ENCODE measurements around the gene MAPKAP1.

Gene MAPKAP1

DNA sequence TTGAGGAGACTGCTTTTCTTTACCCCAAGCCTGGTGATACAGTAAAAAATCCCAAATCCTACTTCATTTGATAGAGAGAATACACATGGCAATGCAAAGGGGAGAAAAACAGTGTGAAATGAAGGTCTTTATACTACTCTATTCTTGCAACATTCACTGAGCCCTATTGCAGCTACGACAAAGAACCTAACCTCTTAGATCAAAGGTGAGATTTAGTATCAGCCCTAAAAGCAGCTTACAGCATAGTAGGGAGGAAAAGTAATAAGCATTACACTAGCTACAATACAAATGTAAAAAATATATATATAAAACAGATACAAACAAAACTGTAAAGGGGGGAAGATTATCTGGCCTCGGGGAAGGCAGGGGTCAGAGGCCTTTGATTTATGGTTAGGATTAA, 147.1 kb downstream of the MAPKAP1 start:
- Histone ChIP-seq H3K9me3 (ENCODE audit: control insufficient read depth, low read length) (no peaks in the 10 kb centered on the region), H3K4me2 (ENCODE audit: low read length) (no peak overlapping the region), H3K27me3 (ENCODE audit: control insufficient read depth, insufficient read depth, low read length) (no peaks in the 10 kb centered on the region), H3K36me3 (ENCODE audit: control insufficient read depth, insufficient read depth, low read length) (no peaks in the 10 kb centered on the region), H3K9ac (no peak overlapping the region), H3K27ac (no peak overlapping the region), H2AFZ (no peak overlapping the region), H3K4me3 (ENCODE audit: low read depth, low read length) (no peak overlapping the region), H3K4me1 (no peaks in the 10 kb centered on the region), H3K79me2 (peaks cover 4% of the 10 kb centered on the region)
- TF ChIP-seq, protein P1, sequence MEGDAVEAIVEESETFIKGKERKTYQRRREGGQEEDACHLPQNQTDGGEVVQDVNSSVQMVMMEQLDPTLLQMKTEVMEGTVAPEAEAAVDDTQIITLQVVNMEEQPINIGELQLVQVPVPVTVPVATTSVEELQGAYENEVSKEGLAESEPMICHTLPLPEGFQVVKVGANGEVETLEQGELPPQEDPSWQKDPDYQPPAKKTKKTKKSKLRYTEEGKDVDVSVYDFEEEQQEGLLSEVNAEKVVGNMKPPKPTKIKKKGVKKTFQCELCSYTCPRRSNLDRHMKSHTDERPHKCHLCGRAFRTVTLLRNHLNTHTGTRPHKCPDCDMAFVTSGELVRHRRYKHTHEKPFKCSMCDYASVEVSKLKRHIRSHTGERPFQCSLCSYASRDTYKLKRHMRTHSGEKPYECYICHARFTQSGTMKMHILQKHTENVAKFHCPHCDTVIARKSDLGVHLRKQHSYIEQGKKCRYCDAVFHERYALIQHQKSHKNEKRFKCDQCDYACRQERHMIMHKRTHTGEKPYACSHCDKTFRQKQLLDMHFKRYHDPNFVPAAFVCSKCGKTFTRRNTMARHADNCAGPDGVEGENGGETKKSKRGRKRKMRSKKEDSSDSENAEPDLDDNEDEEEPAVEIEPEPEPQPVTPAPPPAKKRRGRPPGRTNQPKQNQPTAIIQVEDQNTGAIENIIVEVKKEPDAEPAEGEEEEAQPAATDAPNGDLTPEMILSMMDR (IDR thresholded peaks at IDR 0.05) = no peak

DNA sequence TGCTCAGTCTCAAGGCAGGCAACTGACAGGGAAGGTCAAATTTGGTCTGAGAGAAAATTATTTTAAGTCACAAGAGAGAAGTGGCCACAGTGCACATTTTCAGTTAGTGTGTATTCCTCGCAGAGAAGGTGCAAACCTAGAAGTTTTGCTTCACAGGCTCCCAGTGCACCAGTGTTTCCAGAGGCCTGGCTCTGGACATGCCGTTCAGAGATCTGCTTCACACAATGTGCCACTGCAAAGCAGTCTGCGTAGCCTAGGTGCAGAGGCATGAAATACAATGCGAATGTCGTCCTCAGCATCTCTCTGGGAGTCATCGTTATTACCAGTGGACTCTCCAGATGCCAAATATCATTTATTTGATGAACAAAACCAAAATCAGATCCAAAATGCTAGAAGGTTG, 147.8 kb downstream of the MAPKAP1 start:
- H3K4me2 ChIP-seq (ENCODE audit: low read length) = no peak overlapping the region
- H3K4me3 ChIP-seq (ENCODE audit: low read depth, low read length) = no peak overlapping the region
- H2AFZ ChIP-seq = no peak overlapping the region
- no peaks in the 10 kb centered on the region for H3K9me3 ChIP-seq (ENCODE audit: control insufficient read depth, low read length)
- H3K36me3 ChIP-seq (ENCODE audit: control insufficient read depth, insufficient read depth, low read length) = no peaks in the 10 kb centered on the region
- no peaks in the 10 kb centered on the region for H3K27me3 ChIP-seq (ENCODE audit: control insufficient read depth, insufficient read depth, low read length)
- H3K27ac ChIP-seq = no peak overlapping the region
- H3K79me2 ChIP-seq = peaks cover 4% of the 10 kb centered on the region
- H3K9ac ChIP-seq = no peak overlapping the region
- H3K4me1 ChIP-seq = no peaks in the 10 kb centered on the region
- TF ChIP-seq, protein P1 (IDR thresholded peaks at IDR 0.05) = no peak

DNA sequence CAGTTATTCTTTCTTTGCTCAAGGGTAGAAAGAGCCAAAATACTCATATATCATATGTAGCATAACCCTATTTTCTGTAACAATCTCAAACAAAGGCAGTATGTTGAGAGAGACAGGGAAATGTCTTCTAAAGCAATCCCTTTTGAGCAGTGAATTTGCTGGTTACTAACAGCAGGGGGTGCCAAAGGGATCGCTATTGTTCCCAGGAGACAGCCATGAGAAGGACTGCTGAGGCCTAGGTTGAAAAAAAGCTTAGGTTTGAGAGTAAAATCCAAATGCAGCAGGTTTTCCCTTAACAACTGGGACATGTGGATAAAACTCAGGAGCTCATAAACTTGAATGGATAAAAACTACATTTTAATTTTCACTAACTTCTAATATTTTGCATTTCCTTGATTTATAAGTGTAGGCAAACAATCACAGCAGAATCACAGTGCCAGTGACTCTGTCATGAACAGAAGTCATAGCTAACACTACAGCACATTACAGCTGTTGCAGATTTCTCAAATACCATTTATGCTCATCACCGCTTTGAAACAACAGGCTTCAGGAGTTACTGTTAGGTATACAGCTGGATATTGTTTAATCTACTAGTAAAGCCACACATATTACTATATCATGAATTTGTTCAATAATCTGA, 148.4 kb downstream of the MAPKAP1 start:
- Histone ChIP-seq H3K9me3 (ENCODE audit: control insufficient read depth, low read length) (no peaks in the 10 kb centered on the region), H3K36me3 (ENCODE audit: control insufficient read depth, insufficient read depth, low read length) (no peaks in the 10 kb centered on the region), H3K27ac (no peak overlapping the region), H2AFZ (no peak overlapping the region), H3K79me2 (peaks cover 4% of the 10 kb centered on the region), H3K27me3 (ENCODE audit: control insufficient read depth, insufficient read depth, low read length) (no peaks in the 10 kb centered on the region), H3K4me2 (ENCODE audit: low read length) (no peak overlapping the region), H3K4me1 (no peaks in the 10 kb centered on the region), H3K4me3 (ENCODE audit: low read depth, low read length) (no peak overlapping the region), H3K9ac (no peak overlapping the region)
- TF ChIP-seq, protein P1 (IDR thresholded peaks at IDR 0.05) = peak; percentile 60

DNA sequence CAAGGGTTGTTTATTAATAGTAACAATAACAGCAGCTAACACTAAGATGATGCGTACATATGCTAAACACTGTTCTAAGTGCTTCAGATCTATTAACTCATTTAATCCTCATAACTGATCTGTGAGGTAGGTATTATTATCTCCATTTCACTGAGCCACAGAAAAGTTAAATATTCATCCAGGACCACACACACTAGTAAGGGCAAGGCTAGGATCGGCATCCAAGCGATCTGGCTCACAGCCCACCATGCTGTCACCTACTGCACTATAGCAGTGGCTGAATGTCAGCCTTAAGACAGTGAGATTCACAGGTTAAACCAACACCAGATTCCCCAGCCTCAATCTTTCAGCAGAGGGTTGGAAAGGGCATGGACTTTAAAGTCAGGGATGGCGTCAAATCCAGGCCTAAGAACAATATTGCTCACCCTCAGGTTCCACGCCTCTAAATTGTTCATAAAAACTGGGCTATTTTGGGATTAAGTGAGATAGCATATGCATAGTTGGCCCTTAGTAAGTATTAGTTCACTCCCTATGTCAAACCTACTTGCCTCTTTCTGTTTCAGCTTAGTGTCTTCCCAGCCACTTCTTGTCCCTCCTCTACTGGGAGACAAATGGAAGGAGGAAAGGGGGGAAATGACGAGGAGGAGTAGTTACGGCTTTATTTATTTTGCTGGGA, 150.8 kb downstream of the MAPKAP1 start:
- Histone ChIP-seq H3K9me3 (ENCODE audit: control insufficient read depth, low read length) (no peaks in the 10 kb centered on the region), H3K27me3 (ENCODE audit: control insufficient read depth, insufficient read depth, low read length) (no peaks in the 10 kb centered on the region), H3K36me3 (ENCODE audit: control insufficient read depth, insufficient read depth, low read length) (no peaks in the 10 kb centered on the region), H2AFZ (no peak overlapping the region), H3K4me3 (ENCODE audit: low read depth, low read length) (no peak overlapping the region), H3K27ac (no peak overlapping the region), H3K4me1 (no peaks in the 10 kb centered on the region), H3K4me2 (ENCODE audit: low read length) (no peak overlapping the region), H3K9ac (no peak overlapping the region), H3K79me2 (peaks cover 4% of the 10 kb centered on the region)
- TF ChIP-seq, protein P1 (IDR thresholded peaks at IDR 0.05) = no peak

DNA sequence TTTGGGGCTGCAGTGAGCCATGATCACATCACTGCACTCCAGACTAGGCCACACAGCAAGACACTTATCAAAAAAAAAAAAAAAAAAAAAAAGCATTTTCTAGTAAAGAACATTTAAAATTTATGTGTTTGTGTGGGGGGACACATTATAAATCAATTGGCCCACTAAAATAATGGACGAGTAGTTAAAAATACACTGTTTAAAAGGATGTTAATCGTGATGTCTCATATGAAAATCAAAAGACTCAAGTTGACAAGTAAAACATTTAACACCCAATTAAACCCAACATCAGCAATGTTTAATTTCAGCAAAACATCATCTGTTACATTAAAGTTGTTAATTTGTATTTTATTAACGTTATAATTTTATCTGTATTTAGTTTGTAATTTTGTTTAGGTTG, 152.3 kb downstream of the MAPKAP1 start:
- peaks cover 4% of the 10 kb centered on the region for H3K79me2 ChIP-seq
- peaks cover 5% of the 10 kb centered on the region for H3K4me1 ChIP-seq
- no peaks in the 10 kb centered on the region for H3K9me3 ChIP-seq (ENCODE audit: control insufficient read depth, low read length)
- H3K36me3 ChIP-seq (ENCODE audit: control insufficient read depth, insufficient read depth, low read length) = no peaks in the 10 kb centered on the region
- H3K9ac ChIP-seq = no peak overlapping the region
- no peak overlapping the region for H2AFZ ChIP-seq
- no peak overlapping the region for H3K27ac ChIP-seq
- no peaks in the 10 kb centered on the region for H3K27me3 ChIP-seq (ENCODE audit: control insufficient read depth, insufficient read depth, low read length)
- no peak overlapping the region for H3K4me2 ChIP-seq (ENCODE audit: low read length)
- no peak overlapping the region for H3K4me3 ChIP-seq (ENCODE audit: low read depth, low read length)
- TF ChIP-seq, protein P1 (IDR thresholded peaks at IDR 0.05) = no peak

Measured in parathyroid adenoma (tissue), 2 donors.